ENCODE results near the gene PDE4D.

PDE4D gene

GRCh38 chr5:58919833-58920232 lies 973.7 kb downstream of the PDE4D start:
- FAIRE-seq (no peak), DNase-seq (ENCODE audit: insufficient read length) (no peak)
- TF ChIP-seq POLR2AphosphoS5 (IDR thresholded peaks at IDR 0.05; ENCODE audit: low read depth, low read length) (no peak), TAF1 (IDR thresholded peaks at IDR 0.05; ENCODE audit: borderline replicate concordance, low read depth, low read length) (no peak), POLR2A (IDR thresholded peaks at IDR 0.05; ENCODE audit: low read depth, low read length) (no peak)
